ENCODE data around the gene TFR2.
"Not testable (repeated sequence)": the region's sequence is repeated elsewhere in the genome, so short reads cannot be mapped to it uniquely, and the experiment has no call there.

Gene TFR2

GRCh38 chr7:100662194-100662776, 20.9 kb upstream of the TFR2 start:
- H3K4me3 ChIP-seq (ENCODE audit: low read depth, low read length); DNase-seq (ENCODE audit: low read depth): not testable (repeated sequence)

- no peak for DNase-seq (ENCODE audit: low read depth)
- no peak within 1 kb of the TSS for H3K4me3 ChIP-seq (ENCODE audit: low read depth, low read length)
Observed at GRCh38 chr7:100655908-100656674, 14.7 kb upstream of the TFR2 start, which contains the start of gene ACTL6B. ACTL6B (minus strand) TSS chr7:100656448; CDS start chr7:100656354, 94 bp downstream.

- DNase-seq (ENCODE audit: low read depth): no peak
Observed at GRCh38 chr7:100654908-100655831, 13.8 kb upstream of the TFR2 start.

GRCh38 chr7:100649826-100650565, 8.6 kb upstream of the TFR2 start:
- no peak for DNase-seq (ENCODE audit: low read depth)
- no peak overlapping the region for H3K4me3 ChIP-seq (ENCODE audit: low read depth, low read length)

More at GRCh38 chr7:100654908-100655831, 13.8 kb upstream of the TFR2 start:
- no peak overlapping the region for H3K4me3 ChIP-seq (ENCODE audit: low read depth, low read length)

GRCh38 chr7:100642534-100642907, 1.2 kb upstream of the TFR2 start:
- H3K4me3 ChIP-seq (ENCODE audit: low read depth, low read length): no peak overlapping the region
- DNase-seq (ENCODE audit: low read depth): no peak

- no peak overlapping the region for H3K4me3 ChIP-seq (ENCODE audit: low read depth, low read length)
- no peak for DNase-seq (ENCODE audit: low read depth)
Observed at GRCh38 chr7:100641860-100642533, 645 bp upstream of the TFR2 start.

- no peak for DNase-seq (ENCODE audit: low read depth)
- no peak overlapping the region for H3K4me3 ChIP-seq (ENCODE audit: low read depth, low read length)
Observed at GRCh38 chr7:100640517-100641440, 573 bp downstream of the TFR2 start.

- H3K4me3 ChIP-seq (ENCODE audit: low read depth, low read length): no peak overlapping the region
- no peak for DNase-seq (ENCODE audit: low read depth)
Observed at GRCh38 chr7:100639995-100640516, 1.3 kb downstream of the TFR2 start.

GRCh38 chr7:100632951-100633717, 8.2 kb downstream of the TFR2 start:
- peak overlapping the region; percentile 50 for H3K4me3 ChIP-seq (ENCODE audit: low read depth, low read length)
- no peak for DNase-seq (ENCODE audit: low read depth)

- H3K4me3 ChIP-seq (ENCODE audit: low read depth, low read length): no peak overlapping the region
Observed at GRCh38 chr7:100630066-100630465, 11.3 kb downstream of the TFR2 start.

GRCh38 chr7:100629117-100629716, 12.1 kb downstream of the TFR2 start:
- H3K4me3 ChIP-seq (ENCODE audit: low read depth, low read length): no peak overlapping the region
- no peak for DNase-seq (ENCODE audit: low read depth)

More at GRCh38 chr7:100630066-100630465, 11.3 kb downstream of the TFR2 start:
- DNase-seq (ENCODE audit: low read depth): no peak

- peak overlapping the region; percentile 42 for H3K4me3 ChIP-seq (ENCODE audit: low read depth, low read length)
- DNase-seq (ENCODE audit: low read depth): no peak
Observed at GRCh38 chr7:100627238-100627549, 14.2 kb downstream of the TFR2 start.

GRCh38 chr7:100626530-100627237, 14.7 kb downstream of the TFR2 start:
- peak; percentile 61 for DNase-seq (ENCODE audit: low read depth)
- H3K4me3 ChIP-seq (ENCODE audit: low read depth, low read length): peak overlapping the region; percentile 42

- no peak for DNase-seq (ENCODE audit: low read depth)
- H3K4me3 ChIP-seq (ENCODE audit: low read depth, low read length): peak overlapping the region; percentile 42
Observed at GRCh38 chr7:100626055-100626454, 15.3 kb downstream of the TFR2 start.

GRCh38 chr7:100623951-100624824, 17.2 kb downstream of the TFR2 start:
- H3K4me3 ChIP-seq (ENCODE audit: low read depth, low read length): no peak overlapping the region
- no peak for DNase-seq (ENCODE audit: low read depth)
